Measurements from ENCODE around the gene MZT2B. TPM values are rescaled to one million over a fixed set of nuclear protein-coding genes. Genes with fewer than 3 reads are reported as not detected.
"Not testable (repeated sequence)": the region's sequence is repeated elsewhere in the genome, so short reads cannot be mapped to it uniquely, and the experiment has no call there.

Gene MZT2B
- total RNA-seq, 2 experiments from 2014 or later, result 388 to 401 TPM

DNA sequence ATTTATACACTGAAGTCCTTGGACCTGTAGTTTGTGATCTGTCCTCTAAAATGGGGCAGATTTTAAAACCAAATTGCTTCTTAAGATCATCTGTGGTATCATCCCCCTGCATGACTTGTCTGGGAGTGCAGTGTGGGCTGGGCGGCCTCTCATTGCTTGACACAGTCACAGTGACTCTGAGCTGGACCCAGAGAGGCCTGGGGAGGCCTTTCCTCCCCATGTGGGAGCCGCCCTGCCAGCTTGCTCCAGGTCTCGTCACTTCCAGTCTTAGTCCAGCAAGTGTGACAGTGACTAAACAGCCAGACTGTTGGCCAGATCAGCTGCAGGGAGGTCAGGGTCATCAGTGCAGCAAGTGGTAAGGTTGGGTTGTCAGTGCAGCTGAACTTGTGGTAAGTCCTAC is 21.1 kb downstream of the MZT2B start:
- DNase-seq; POLR2A ChIA-PET; H3K9me3 Mint-ChIP-seq; CTCF ChIA-PET; H3K4me1 Mint-ChIP-seq (ENCODE audit: low read depth); H3K36me3 Mint-ChIP-seq; H3K27ac Mint-ChIP-seq; H3K27me3 Mint-ChIP-seq; H3K4me3 Mint-ChIP-seq; intact Hi-C loops (cut with micrococcal nuclease): not testable (repeated sequence)

DNA sequence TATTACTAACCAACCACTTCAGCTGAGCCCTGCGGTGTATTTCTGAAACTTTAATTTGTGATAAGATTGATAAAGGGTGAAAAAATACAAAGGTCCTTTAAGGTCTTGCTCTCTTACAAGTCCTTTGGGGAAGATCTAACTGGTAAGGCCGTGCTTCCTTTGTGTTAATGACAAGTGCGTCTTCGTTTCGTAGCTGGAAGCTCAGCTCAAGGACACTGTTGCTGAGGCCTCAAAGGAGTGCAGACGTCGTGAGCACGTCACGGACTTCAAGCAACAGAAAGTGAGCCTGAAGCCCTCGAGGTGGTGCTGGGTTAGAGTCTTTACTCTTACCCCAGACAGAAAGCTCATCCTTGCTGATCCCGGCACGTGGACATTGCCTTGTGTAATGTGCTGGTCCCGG is 25.0 kb downstream of the MZT2B start:
- CTCF ChIA-PET; H3K36me3 Mint-ChIP-seq; intact Hi-C loops (cut with micrococcal nuclease); H3K4me3 Mint-ChIP-seq; H3K27ac Mint-ChIP-seq; H3K27me3 Mint-ChIP-seq; DNase-seq; H3K4me1 Mint-ChIP-seq (ENCODE audit: low read depth); POLR2A ChIA-PET; H3K9me3 Mint-ChIP-seq: not testable (repeated sequence)

DNA sequence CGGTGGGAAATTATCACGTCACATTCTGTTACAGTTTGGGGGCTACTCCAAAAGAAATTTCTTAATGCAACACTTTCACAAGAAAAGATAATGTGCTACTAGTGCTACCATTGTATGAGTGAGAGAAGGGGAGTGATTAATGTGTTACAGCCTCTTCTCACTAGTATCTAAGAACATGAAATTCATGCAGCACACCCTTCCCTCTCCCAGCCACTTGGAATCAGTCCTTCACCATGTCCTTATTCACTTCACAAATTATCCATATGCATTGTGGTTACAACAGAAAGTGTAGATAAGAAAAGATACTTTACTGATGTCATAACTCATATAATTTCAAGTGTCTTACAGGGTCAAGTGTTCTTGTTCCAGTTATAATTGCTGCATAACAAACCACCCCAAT is 37.1 kb downstream of the MZT2B start:
- H3K9me3 Mint-ChIP-seq; H3K4me3 Mint-ChIP-seq; H3K36me3 Mint-ChIP-seq; DNase-seq; H3K4me1 Mint-ChIP-seq (ENCODE audit: low read depth); intact Hi-C loops (cut with micrococcal nuclease); CTCF ChIA-PET; POLR2A ChIA-PET; H3K27ac Mint-ChIP-seq: not testable (repeated sequence)
- H3K27me3 Mint-ChIP-seq, result peaks cover 17% of the 10 kb centered on the region

DNA sequence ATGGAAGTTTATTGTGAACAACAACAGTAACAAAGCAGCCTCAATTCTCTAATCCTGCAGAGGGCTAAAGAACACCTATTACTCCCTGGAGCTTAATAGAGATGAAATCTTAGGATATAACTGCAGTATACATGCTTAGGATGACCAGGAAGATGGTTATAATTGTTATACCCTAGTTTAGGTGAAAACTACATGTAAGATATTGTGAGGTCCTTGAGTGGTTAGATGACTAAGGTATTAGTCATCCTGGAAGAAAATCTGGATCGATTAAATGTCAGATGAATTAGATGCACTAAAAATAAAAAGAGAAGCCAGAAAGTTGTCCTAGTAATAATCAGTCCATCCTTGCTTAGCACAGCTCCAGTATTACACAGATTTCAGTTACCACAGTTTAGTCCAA is 38.4 kb downstream of the MZT2B start:
- peaks cover 17% of the 10 kb centered on the region for H3K27me3 Mint-ChIP-seq
- CTCF ChIA-PET; intact Hi-C loops (cut with micrococcal nuclease); H3K4me3 Mint-ChIP-seq; H3K27ac Mint-ChIP-seq; H3K36me3 Mint-ChIP-seq; H3K9me3 Mint-ChIP-seq; DNase-seq; H3K4me1 Mint-ChIP-seq (ENCODE audit: low read depth); POLR2A ChIA-PET: not testable (repeated sequence)

DNA sequence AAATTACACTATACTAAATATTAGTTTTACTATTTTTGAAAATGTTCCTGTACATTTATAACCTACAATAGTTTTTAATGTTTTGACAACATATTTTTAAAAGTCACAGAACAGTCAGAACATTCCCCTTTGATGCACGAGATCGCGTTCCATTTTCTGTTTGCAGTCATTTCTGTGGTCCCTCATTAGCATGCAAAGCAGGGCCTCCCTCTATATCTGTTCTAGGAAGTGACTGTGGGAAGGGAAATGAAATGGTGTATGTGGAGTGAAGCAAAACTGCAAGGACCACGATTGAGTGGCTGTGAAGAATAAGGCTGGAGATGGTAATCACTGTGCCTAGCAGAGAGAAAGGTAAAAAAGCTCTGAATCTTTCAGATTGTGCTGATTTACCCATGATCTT is 40.5 kb downstream of the MZT2B start:
- H3K9me3 Mint-ChIP-seq; H3K27ac Mint-ChIP-seq; H3K4me1 Mint-ChIP-seq (ENCODE audit: low read depth); H3K36me3 Mint-ChIP-seq; CTCF ChIA-PET; intact Hi-C loops (cut with micrococcal nuclease); DNase-seq; H3K4me3 Mint-ChIP-seq; POLR2A ChIA-PET: not testable (repeated sequence)
- H3K27me3 Mint-ChIP-seq, result peaks cover 13% of the 10 kb centered on the region

DNA sequence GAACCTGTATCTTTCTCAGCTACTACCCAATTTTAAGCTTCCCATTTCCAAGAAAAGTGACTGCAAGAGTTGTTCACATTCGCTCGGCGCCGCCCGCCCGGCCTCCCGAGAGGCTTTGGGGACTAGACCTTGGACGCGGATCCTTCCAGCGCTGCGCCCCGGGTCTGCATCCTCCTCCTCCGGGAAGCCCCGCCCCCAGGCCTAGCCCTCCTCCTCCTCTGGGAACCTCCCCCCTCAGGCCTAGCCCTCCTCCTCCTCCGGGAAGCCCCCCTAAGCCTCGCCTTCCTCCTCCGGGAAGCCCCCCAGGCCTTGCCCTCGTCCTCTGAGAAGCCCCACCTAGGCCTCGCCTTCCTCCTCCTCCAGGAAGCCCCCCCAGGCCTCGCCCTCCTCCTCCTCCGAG is 45.9 kb downstream of the MZT2B start:
- H3K9me3 Mint-ChIP-seq; H3K36me3 Mint-ChIP-seq; POLR2A ChIA-PET; CTCF ChIA-PET; DNase-seq; H3K4me3 Mint-ChIP-seq; H3K27ac Mint-ChIP-seq; intact Hi-C loops (cut with micrococcal nuclease); H3K27me3 Mint-ChIP-seq; H3K4me1 Mint-ChIP-seq (ENCODE audit: low read depth): not testable (repeated sequence)

DNA sequence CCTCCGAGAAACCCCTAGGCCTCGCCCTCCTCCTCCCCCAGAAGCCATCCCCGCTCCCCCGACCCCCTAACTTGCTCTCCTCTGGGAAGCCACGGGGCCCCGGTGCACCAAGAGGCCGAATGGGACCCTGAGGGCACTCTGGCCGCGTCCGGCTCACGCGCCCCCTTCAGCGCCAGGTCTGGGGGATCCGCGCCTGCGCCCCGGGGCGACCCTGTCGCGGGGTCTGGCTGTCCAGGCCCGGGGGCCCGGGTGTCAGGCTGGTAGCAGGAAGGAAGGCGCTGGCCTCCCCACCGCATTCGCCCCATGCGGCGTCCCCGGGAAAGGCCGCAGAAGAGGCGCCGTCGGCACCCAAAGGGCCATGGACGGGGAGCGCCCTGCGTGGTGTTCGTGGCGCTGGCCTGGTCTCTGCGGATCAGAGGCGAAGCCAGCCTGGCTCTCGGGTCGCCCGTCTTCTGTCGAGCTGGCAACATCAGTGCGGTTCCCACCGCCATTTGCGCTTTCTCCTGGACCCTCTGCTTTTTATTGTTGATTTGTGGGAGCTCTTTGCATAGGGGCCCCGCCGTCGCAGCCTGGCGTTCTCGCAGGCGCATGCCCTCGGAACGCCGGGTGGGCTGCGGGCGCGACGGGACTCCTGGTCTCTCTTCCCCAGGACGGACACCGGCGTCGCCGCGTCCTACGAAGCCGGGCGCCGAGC is 46.6 kb downstream of the MZT2B start:
- H3K36me3 Mint-ChIP-seq; H3K9me3 Mint-ChIP-seq; DNase-seq; H3K27ac Mint-ChIP-seq; H3K4me1 Mint-ChIP-seq (ENCODE audit: low read depth); H3K4me3 Mint-ChIP-seq; H3K27me3 Mint-ChIP-seq; CTCF ChIA-PET; POLR2A ChIA-PET; intact Hi-C loops (cut with micrococcal nuclease): not testable (repeated sequence)

DNA sequence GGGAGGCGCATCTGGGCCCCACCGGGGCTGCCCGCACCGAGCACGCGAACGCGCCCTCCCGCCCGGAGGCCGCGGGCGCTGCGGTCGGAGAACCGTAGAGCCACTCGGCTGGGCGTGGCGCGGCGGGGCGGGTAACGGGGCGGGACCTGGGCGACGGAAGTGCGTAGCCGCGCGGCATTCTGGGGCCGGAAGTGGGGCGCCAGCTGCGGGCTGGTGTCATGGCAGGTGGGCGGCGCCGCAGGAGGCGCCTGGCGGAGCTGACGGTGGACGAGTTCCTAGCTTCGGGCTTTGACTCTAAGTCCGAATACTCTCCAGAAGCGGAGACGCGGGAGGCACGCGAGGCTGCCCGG is 47.1 kb downstream of the MZT2B start:
- H3K36me3 Mint-ChIP-seq; POLR2A ChIA-PET; intact Hi-C loops (cut with micrococcal nuclease); H3K4me3 Mint-ChIP-seq; H3K27me3 Mint-ChIP-seq; H3K27ac Mint-ChIP-seq; CTCF ChIA-PET; H3K4me1 Mint-ChIP-seq (ENCODE audit: low read depth); H3K9me3 Mint-ChIP-seq: not testable (repeated sequence)
- peak; percentile 33 for DNase-seq

DNA sequence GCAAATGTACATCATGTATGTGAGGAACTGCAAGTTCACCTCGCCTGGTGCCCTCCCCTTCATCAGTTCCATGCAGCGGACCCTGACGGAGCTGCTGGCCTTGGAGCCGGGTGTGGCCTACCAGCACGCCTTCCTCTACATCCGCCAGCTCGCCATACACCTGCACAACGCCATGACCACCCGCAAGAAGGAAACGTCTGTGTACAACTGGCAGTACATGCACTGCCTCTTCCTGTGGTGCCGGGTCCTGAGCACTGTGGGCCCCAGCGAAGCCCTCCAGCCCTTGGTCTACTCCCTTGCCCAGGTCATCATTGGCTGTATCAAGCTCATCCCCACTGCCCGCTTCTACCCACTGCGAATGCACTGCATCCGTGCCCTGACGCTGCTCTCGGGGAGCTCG is 48.3 kb downstream of the MZT2B start:
- H3K9me3 Mint-ChIP-seq; H3K4me1 Mint-ChIP-seq (ENCODE audit: low read depth); CTCF ChIA-PET; H3K27ac Mint-ChIP-seq; H3K36me3 Mint-ChIP-seq; H3K27me3 Mint-ChIP-seq; H3K4me3 Mint-ChIP-seq; intact Hi-C loops (cut with micrococcal nuclease); DNase-seq; POLR2A ChIA-PET: not testable (repeated sequence)

DNA sequence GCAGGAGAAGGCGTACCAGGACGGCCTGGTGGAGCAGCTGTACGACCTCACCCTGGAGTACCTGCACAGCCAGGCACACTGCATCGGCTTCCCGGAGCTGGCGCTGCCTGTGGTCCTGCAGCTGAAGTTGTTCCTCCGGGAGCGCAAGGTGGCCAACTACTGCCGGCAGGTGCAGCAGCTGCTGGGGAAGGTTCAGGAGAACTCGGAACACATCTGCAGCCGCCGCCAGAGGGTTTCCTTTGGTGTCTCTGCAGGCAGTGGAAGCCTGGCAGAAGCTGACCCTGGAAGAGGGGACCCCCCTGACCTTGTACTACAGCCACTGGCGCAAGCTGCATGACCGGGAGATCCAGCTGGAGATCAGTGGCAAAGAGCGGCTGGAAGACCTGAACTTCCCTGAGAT is 48.8 kb downstream of the MZT2B start:
- H3K27me3 Mint-ChIP-seq; CTCF ChIA-PET; intact Hi-C loops (cut with micrococcal nuclease); H3K9me3 Mint-ChIP-seq; H3K27ac Mint-ChIP-seq; H3K36me3 Mint-ChIP-seq; DNase-seq; POLR2A ChIA-PET; H3K4me3 Mint-ChIP-seq; H3K4me1 Mint-ChIP-seq (ENCODE audit: low read depth): not testable (repeated sequence)

DNA sequence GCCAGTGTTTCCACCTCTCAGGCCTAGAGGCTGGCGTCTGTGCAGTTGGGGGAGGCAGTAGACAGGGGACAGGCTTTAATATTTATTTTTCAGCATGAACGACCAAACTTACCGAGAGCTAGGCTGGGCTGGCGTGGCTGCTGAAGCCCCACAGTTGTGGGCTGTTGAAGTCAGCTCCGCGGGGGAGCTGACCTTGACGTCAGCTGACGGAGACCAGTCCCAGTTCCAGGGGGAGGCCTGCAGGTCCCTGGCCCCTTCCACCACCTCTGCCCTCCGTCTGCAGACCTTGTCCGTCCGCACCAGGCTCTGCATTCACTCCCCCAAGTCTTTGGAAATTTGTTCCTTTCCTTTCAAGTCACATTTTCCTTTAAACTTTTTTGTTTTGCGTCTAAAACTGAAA is 49.6 kb downstream of the MZT2B start:
- Mint-ChIP-seq H3K27me3 (peaks cover 3% of the 10 kb centered on the region), H3K27ac (no peak overlapping the region), H3K9me3 (no peaks in the 10 kb centered on the region)

DNA sequence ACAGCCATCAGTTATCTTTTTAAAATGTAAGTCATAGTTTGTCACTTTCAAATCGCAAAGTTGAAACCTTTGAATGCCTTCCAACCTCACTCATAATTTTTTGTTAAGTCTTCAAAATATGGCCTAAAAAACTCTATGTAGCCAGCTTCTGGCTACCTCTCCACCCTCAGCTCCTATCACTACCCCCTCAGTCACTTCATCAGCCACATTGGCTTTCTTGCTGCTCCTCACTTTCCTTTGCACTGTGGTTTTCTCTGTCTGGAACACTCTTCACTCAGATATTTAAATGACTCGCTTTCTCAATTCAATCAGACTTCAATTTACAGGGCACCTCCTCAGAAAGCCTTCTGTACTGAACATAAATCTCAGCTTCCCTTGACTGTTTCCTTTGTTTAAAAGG is 51.0 kb downstream of the MZT2B start:
- POLR2A ChIA-PET, H3K4me3 Mint-ChIP-seq, H3K27me3 Mint-ChIP-seq: not testable (repeated sequence)

More for the DNA sequence above, 49.6 kb downstream of the MZT2B start:
- CTCF ChIA-PET, result no interaction called here
- Mint-ChIP-seq H3K4me1 (ENCODE audit: low read depth) (no peaks in the 10 kb centered on the region), H3K36me3 (no peaks in the 10 kb centered on the region), H3K4me3 (no peak overlapping the region)
- POLR2A ChIA-PET, result no interaction called here
- intact Hi-C loops (cut with micrococcal nuclease), result no loop called here
- DNase-seq, result no peak

DNA sequence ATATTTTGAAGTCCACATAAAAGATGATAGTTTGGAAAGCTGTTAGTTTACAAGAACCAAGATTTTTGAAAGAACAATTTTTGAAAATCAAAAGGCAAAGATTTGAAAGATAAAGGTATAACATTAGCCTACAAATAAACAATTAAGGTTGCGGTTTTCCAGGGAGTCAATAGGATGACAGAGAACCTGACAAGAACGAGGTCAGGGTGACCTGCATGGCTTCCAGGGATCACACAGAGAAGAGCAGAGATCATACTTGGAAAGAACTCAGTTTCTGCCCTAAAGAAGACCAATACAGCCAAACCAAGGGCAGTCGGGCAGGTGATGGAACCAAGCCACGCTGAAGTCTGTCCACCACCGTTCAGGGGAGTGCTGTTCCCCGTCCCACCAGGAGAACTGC is 57.5 kb downstream of the MZT2B start:
- CTCF ChIA-PET; H3K9me3 Mint-ChIP-seq; H3K27me3 Mint-ChIP-seq; DNase-seq; POLR2A ChIA-PET; intact Hi-C loops (cut with micrococcal nuclease); H3K27ac Mint-ChIP-seq; H3K4me1 Mint-ChIP-seq (ENCODE audit: low read depth); H3K36me3 Mint-ChIP-seq; H3K4me3 Mint-ChIP-seq: not testable (repeated sequence)

More for the DNA sequence above, 51.0 kb downstream of the MZT2B start:
- H3K4me1 Mint-ChIP-seq (ENCODE audit: low read depth); DNase-seq; intact Hi-C loops (cut with micrococcal nuclease); H3K27ac Mint-ChIP-seq; H3K36me3 Mint-ChIP-seq; H3K9me3 Mint-ChIP-seq; CTCF ChIA-PET: not testable (repeated sequence)
